HFFc6 (cell line): Measurements from ENCODE around the gene DNER. TPM values are rescaled to one million over a fixed set of nuclear protein-coding genes. Genes with fewer than 3 reads are reported as not detected.

ENCODE experiments used
- DNase-seq: peaks from one replicate; pipeline ENCODE4 v3.0.0-alpha.2; 2018
- H3K27ac Mint-ChIP-seq: 2 replicates; pipeline ENCODE4 v1.8.0; 2020; ENCODE audit warnings: mild to moderate bottlenecking, mixed read lengths
- H3K27me3 Mint-ChIP-seq: 2 replicates; pipeline ENCODE4 v1.8.0; 2021; ENCODE audit warnings: mild to moderate bottlenecking, moderate library complexity, mixed read lengths; ENCODE audit not compliant: insufficient read depth
- H3K36me3 Mint-ChIP-seq: 2 replicates; pipeline ENCODE4 v1.8.0; 2021; ENCODE audit warnings: low read depth, mixed read lengths
- H3K4me1 Mint-ChIP-seq: 2 replicates; pipeline ENCODE4 v1.8.0; 2020; ENCODE audit warnings: low read depth, mixed read lengths
- H3K4me3 Mint-ChIP-seq: 2 replicates; pipeline ENCODE4 v1.8.0; 2020; ENCODE audit warnings: mild to moderate bottlenecking, moderate library complexity, mixed read lengths
- H3K9me3 Mint-ChIP-seq: 2 replicates; pipeline ENCODE4 v1.8.0; 2020; ENCODE audit warnings: mild to moderate bottlenecking, mixed read lengths
- total RNA-seq, 6 experiments: library from RNA; stranded (reverse); fragmentation: NEBNext Ultra II Directional; extraction: Animal tissue kit (Norgen Biotek cat#: 25700); gene quantifications; 2 replicates in 1 of 6; 3 replicates in 5 of 6; pipeline ENCODE4 v1.2.3, GENCODE V29; 2021
- TF ChIP-seq, protein P1 (sequence below): fragments of 200-600 bp; sonication (generic); IDR thresholded peaks from 2 replicates; pipeline ENCODE4 v1.5.0; 2021; ENCODE audit warnings: antibody characterized with exemption, mild to moderate bottlenecking

The DNER gene
- total RNA-seq, 6 experiments from 2014 or later = 0.07 to 3.8 (median 2.7) TPM

DNA sequence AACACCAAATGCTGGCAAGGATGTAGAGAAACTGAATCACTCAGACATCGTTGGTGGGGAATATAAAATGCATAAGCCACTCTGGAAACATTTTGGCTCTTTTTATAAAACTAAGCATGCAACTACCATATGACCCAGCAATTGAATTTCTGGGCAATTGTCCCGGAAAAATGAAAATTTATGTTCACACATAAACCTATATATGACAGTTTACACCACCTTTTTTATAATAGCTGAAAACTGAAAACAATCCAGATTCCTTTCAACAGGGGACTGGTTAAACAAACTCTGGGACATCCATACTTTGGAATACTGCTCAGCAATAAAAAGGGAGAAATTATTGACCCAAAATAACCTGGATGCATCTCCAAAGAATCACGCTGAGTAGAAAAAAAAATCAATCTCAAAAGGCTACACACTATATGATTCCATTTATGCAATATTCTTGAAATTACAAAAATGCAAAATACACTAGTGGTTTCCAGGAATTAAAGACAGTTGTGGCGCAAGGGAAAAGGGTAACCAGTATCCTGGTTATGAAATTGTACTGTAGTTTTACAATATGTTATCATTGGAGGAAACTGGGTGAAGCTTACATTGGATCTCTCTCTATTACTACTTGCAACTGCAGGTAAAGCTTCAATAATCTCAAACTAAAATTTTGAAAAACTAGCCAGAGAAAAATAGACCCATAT, 313.0 kb downstream of the DNER start:
- H3K4me1 Mint-ChIP-seq = no peaks in the 10 kb centered on the region; the same call in 1 of the 2 replicates
- DNase-seq = no peak
- H3K36me3 Mint-ChIP-seq = peaks cover 6% of the 10 kb centered on the region; the same call in 1 of the 2 replicates
- TF ChIP-seq, protein P1, sequence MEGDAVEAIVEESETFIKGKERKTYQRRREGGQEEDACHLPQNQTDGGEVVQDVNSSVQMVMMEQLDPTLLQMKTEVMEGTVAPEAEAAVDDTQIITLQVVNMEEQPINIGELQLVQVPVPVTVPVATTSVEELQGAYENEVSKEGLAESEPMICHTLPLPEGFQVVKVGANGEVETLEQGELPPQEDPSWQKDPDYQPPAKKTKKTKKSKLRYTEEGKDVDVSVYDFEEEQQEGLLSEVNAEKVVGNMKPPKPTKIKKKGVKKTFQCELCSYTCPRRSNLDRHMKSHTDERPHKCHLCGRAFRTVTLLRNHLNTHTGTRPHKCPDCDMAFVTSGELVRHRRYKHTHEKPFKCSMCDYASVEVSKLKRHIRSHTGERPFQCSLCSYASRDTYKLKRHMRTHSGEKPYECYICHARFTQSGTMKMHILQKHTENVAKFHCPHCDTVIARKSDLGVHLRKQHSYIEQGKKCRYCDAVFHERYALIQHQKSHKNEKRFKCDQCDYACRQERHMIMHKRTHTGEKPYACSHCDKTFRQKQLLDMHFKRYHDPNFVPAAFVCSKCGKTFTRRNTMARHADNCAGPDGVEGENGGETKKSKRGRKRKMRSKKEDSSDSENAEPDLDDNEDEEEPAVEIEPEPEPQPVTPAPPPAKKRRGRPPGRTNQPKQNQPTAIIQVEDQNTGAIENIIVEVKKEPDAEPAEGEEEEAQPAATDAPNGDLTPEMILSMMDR = no peak
- H3K9me3 Mint-ChIP-seq = peaks cover 16% of the 10 kb centered on the region; the same call in 1 of the 2 replicates
- H3K27ac Mint-ChIP-seq = no peak overlapping the region
- H3K4me3 Mint-ChIP-seq = no peak overlapping the region
- no peaks in the 10 kb centered on the region for H3K27me3 Mint-ChIP-seq

DNA sequence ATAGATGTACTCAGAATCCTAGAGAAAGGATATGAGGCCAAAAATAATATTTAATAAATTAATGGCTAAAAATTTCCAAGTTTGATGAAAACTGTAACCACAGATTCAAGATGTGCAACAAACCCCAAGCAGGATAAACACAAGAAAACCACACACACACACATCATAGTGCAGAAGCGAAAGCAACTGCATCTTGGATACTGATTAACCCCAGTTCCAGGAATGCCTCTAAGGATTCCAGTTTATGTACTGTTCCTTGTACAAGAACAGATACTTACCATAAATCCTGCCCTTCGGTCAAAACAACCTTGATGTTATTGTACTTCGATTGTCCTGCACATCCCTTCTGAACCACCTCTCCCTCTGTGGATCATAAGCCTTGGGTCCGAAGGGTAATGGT, 320.4 kb downstream of the DNER start:
- H3K36me3 Mint-ChIP-seq = peaks cover 15% of the 10 kb centered on the region; the same call in 1 of the 2 replicates
- DNase-seq = no peak
- no peaks in the 10 kb centered on the region; the same call in 1 of the 2 replicates for H3K4me1 Mint-ChIP-seq
- TF ChIP-seq, protein P1 = no peak
- peaks cover 44% of the 10 kb centered on the region for H3K9me3 Mint-ChIP-seq
- peaks cover 3% of the 10 kb centered on the region; the same call in 1 of the 2 replicates for H3K27me3 Mint-ChIP-seq
- no peak overlapping the region for H3K27ac Mint-ChIP-seq
- H3K4me3 Mint-ChIP-seq = no peak overlapping the region

DNA sequence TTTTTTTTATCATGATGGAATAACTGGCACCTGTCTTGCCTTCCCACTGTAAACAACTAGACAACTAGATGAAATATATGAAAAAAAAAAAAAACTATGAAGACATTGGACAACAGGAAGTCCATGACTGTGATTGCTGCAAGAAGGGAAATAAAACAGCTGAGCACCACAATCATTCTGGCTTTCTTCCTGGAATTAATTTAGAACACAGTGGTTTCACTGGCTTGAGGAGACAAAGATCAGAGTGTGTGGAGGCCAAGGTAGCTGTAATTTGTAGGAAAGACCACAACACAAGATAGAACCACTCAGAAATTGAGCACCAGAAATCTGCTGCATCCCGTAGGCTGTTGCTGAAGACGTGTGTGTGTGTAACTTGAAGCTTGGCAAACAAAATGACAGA, 322.2 kb downstream of the DNER start:
- Mint-ChIP-seq H3K4me3 (no peak overlapping the region), H3K27me3 (peaks cover 3% of the 10 kb centered on the region; the same call in 1 of the 2 replicates), H3K27ac (no peak overlapping the region), H3K36me3 (peaks cover 9% of the 10 kb centered on the region; the same call in 1 of the 2 replicates), H3K4me1 (no peaks in the 10 kb centered on the region; the same call in 1 of the 2 replicates), H3K9me3 (peaks cover 37% of the 10 kb centered on the region)
- TF ChIP-seq, protein P1 = no peak
- no peak for DNase-seq

DNA sequence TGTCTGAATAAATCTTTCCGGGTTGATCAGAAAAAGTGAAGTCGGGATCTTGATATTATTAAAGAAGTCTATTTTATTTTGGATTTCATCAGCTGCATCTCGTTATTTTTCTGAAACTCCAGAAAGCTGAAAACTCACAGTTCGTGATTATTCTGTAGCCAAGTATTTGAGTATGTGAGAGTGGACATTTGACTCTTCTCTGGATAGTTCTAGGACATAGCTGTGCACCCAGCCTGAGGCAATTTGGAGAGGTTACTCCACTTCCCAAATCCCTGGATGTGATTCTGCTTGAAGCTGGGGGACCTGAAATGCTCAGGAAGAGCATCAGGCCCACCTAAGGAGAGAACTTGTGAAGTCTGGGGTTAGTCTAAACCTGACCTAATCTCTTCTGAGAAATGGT, 325.6 kb downstream of the DNER start:
- H3K4me1 Mint-ChIP-seq = no peaks in the 10 kb centered on the region; the same call in 1 of the 2 replicates
- H3K36me3 Mint-ChIP-seq = peaks cover 21% of the 10 kb centered on the region
- H3K9me3 Mint-ChIP-seq = peaks cover 50% of the 10 kb centered on the region
- no peak overlapping the region for H3K27ac Mint-ChIP-seq
- TF ChIP-seq, protein P1 = no peak
- H3K4me3 Mint-ChIP-seq = no peak overlapping the region
- peaks cover 3% of the 10 kb centered on the region; the same call in 1 of the 2 replicates for H3K27me3 Mint-ChIP-seq
- no peak for DNase-seq

DNA sequence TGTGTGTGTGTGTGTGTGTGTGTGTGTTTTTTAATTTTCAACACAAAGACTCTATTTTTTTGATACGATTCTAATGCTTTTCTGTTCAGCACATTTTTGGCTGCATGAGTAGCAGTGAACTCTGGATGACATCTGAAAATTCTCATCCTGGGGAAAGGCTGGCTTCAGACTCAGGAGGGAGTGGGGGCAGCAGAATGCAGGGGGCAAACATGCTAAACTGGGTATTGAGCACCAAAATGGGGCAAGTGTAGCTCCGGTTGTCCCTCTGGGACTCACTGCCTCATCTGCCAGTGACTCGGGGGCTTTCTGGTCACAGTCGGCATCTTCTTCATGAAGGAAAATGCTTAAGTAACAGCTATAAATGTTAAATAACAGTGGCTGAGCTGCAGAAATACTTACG, 326.5 kb downstream of the DNER start:
- H3K27me3 Mint-ChIP-seq = peaks cover 3% of the 10 kb centered on the region; the same call in 1 of the 2 replicates
- DNase-seq = no peak
- H3K4me3 Mint-ChIP-seq = no peak overlapping the region
- H3K4me1 Mint-ChIP-seq = no peaks in the 10 kb centered on the region; the same call in 1 of the 2 replicates
- H3K27ac Mint-ChIP-seq = no peak overlapping the region
- TF ChIP-seq, protein P1 = no peak
- H3K36me3 Mint-ChIP-seq = peaks cover 21% of the 10 kb centered on the region
- peaks cover 50% of the 10 kb centered on the region for H3K9me3 Mint-ChIP-seq
